Sigmoid colon (tissue), 7 donors: ENCODE results near the gene ZBTB4. TPM values are rescaled to one million over a fixed set of nuclear protein-coding genes. Genes with fewer than 3 reads are reported as not detected.
"Not testable (repeated sequence)": the region's sequence is repeated elsewhere in the genome, so short reads cannot be mapped to it uniquely, and the experiment has no call there.

Source experiments
- DNase-seq: peaks from one replicate; pipeline ENCODE4 v3.0.0-alpha.2; 2019
- H3K27ac ChIP-seq, 4 donors: fragments of 200-600 bp; sonication (generic); one replicate each; pipeline ENCODE4 v1.5.1; 2016 to 2019; ENCODE audit warnings: mild to moderate bottlenecking in 1 of 4
- H3K27me3 ChIP-seq, 3 donors: fragments of 200-600 bp; sonication (generic); one replicate each; pipeline ENCODE4 v1.5.1; 2019; ENCODE audit warnings: mild to moderate bottlenecking in 1 of 3
- H3K36me3 ChIP-seq, 4 donors: fragments of 200-600 bp; sonication (generic); one replicate each; pipeline ENCODE4 v1.5.1; 2016 to 2019
- H3K4me1 ChIP-seq, 4 donors: fragments of 200-600 bp; sonication (generic); one replicate each; pipeline ENCODE4 v1.5.1; 2017 to 2019
- H3K4me3 ChIP-seq, 4 donors: fragments of 200-600 bp; sonication (generic); one replicate each; pipeline ENCODE4 v1.5.1; 2017 to 2019; ENCODE audit warnings: mild to moderate bottlenecking in 2 of 4, moderate library complexity in 1 of 4
- H3K9me3 ChIP-seq, 4 donors: fragments of 200-600 bp in 3 of 4; sonication (generic) in 3 of 4; one replicate each; pipeline versions ENCODE4 v1.5.1 to v1.6.1; 2013 to 2019
- EP300 ChIP-seq, 4 donors: sonication (generic); formaldehyde crosslinking; IDR thresholded peaks; one replicate each; pipeline ENCODE4 v1.6.1; 2017; ENCODE audit warnings: antibody characterized with exemption in 4 of 4
- POLR2A ChIP-seq, 2 donors: fragments of 450-650 bp; IDR thresholded peaks; one replicate each; pipeline ENCODE4 v1.6.1; 2016; ENCODE audit warnings: antibody characterized with exemption in 2 of 2, mild to moderate bottlenecking in 2 of 2, moderate library complexity in 2 of 2
- POLR2AphosphoS5 ChIP-seq, 4 donors: sonication (generic); formaldehyde crosslinking; IDR thresholded peaks; one replicate each; pipeline ENCODE4 v1.6.1; 2017; ENCODE audit warnings: antibody characterized with exemption in 4 of 4
- WGBS, 2 donors: extraction: QIAGEN DNeasy Blood & Tissue Kit; methylation state at CpG; one replicate each; pipeline ENCODE4 v1.1.7; 2013; 5-methylcytosine and 5-hydroxymethylcytosine counted together
- intact Hi-C: fragments of 100-400 bp; cut with DNase I; formaldehyde crosslinking; loops from one replicate; pipeline ENCODE4 v1.15.1; 2023
- polyA plus RNA-seq, 3 donors: library from polyadenylated mRNA; stranded (reverse); fragments of 200-250 nt; gene quantifications; one replicate each; pipeline ENCODE4 v1.2.3, GENCODE V29; 2013
- total RNA-seq, 4 donors: library from RNA; depleted of rRNA; stranded (reverse); fragments of >200 nt; gene quantifications; one replicate each; pipeline ENCODE4 v1.1.0, GENCODE V29; 2016
- TF ChIP-seq, protein P1 (sequence below), 4 experiments: fragments of 450-650 bp in 3 of 4; fragments of 200-600 bp in 1 of 4; IDR thresholded peaks; one replicate each; pipeline ENCODE4 v1.5.1; 2016 to 2019; ENCODE audit warnings: antibody characterized with exemption in 4 of 4, mild to moderate bottlenecking in 3 of 4, moderate library complexity in 2 of 4
- donor health status: healthy with polysubstance abuse.
- donor health status: Bipolar disorder and iron deficiency.
- donor health status: healthy.

Gene ZBTB4
- total and polyA plus RNA-seq, 7 donors, result 5.5 to 56.5 (median 42.5) TPM

GRCh38 chr17:7475764-7476422 lies 3.5 kb downstream of the ZBTB4 start:
- 75 to 81% methylated on average over 15 of the region's 15 CpGs for WGBS, 2 donors
- Histone ChIP-seq H3K4me3 (no peak overlapping the region), H3K27me3 (no peaks in the 10 kb centered on the region), H3K4me1 (peaks cover 0 to 73% (median 56%) of the 10 kb centered on the region in 4 donors), H3K36me3 (no peaks in the 10 kb centered on the region), H3K27ac (peak overlapping the region; percentile 94 to 100 (median 100)), H3K9me3 (no peaks in the 10 kb centered on the region)
- TF ChIP-seq POLR2AphosphoS5 (IDR thresholded peaks at IDR 0.05), result peak; percentile 61 to 84 (median 72)
- no peak for TF ChIP-seq POLR2A (IDR thresholded peaks at IDR 0.05)
- peak in 1 of 4 donors; percentile 50 for TF ChIP-seq EP300 (IDR thresholded peaks at IDR 0.05)
- intact Hi-C loops, result loop anchor here (2.0 kb wide), 3 partner anchors 19 to 71 kb away; partner anchors contain the start of gene TMEM256
- peak; percentile 92 for DNase-seq

GRCh38 chr17:7474767-7475166 lies 4.7 kb downstream of the ZBTB4 start:
- H3K9me3 ChIP-seq, intact Hi-C loops, DNase-seq, H3K4me3 ChIP-seq, H3K36me3 ChIP-seq, H3K27me3 ChIP-seq: not testable (repeated sequence)
- peak overlapping the region; percentile 94 to 100 (median 100) for H3K27ac ChIP-seq
- 89 to 92% methylated on average over 8 of the region's 8 CpGs for WGBS, 2 donors
- peaks cover 0 to 73% (median 53%) of the 10 kb centered on the region in 4 donors for H3K4me1 ChIP-seq

- TF ChIP-seq POLR2AphosphoS5 (IDR thresholded peaks at IDR 0.05) (no peak), EP300 (IDR thresholded peaks at IDR 0.05) (no peak), POLR2A (IDR thresholded peaks at IDR 0.05) (no peak)
- TF ChIP-seq, protein P1, sequence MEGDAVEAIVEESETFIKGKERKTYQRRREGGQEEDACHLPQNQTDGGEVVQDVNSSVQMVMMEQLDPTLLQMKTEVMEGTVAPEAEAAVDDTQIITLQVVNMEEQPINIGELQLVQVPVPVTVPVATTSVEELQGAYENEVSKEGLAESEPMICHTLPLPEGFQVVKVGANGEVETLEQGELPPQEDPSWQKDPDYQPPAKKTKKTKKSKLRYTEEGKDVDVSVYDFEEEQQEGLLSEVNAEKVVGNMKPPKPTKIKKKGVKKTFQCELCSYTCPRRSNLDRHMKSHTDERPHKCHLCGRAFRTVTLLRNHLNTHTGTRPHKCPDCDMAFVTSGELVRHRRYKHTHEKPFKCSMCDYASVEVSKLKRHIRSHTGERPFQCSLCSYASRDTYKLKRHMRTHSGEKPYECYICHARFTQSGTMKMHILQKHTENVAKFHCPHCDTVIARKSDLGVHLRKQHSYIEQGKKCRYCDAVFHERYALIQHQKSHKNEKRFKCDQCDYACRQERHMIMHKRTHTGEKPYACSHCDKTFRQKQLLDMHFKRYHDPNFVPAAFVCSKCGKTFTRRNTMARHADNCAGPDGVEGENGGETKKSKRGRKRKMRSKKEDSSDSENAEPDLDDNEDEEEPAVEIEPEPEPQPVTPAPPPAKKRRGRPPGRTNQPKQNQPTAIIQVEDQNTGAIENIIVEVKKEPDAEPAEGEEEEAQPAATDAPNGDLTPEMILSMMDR (IDR thresholded peaks at IDR 0.05), result no peak
- H3K4me3 ChIP-seq, result no peak overlapping the region
- no peak for DNase-seq
- intact Hi-C loops, result no loop called here
- 71 to 91% methylated on average over 2 of the region's 2 CpGs for WGBS, 2 donors
- H3K27me3 ChIP-seq, result no peaks in the 10 kb centered on the region
- no peak overlapping the region for H3K27ac ChIP-seq
- no peaks in the 10 kb centered on the region for H3K9me3 ChIP-seq
- H3K36me3 ChIP-seq, result peaks cover 0 to 6% (median under 1%) of the 10 kb centered on the region in 4 donors
- peaks cover 0 to 84% (median 51%) of the 10 kb centered on the region in 4 donors for H3K4me1 ChIP-seq
These were observed 7.7 kb downstream of the ZBTB4 start for GRCh38 chr17:7471729-7472128.

DNA sequence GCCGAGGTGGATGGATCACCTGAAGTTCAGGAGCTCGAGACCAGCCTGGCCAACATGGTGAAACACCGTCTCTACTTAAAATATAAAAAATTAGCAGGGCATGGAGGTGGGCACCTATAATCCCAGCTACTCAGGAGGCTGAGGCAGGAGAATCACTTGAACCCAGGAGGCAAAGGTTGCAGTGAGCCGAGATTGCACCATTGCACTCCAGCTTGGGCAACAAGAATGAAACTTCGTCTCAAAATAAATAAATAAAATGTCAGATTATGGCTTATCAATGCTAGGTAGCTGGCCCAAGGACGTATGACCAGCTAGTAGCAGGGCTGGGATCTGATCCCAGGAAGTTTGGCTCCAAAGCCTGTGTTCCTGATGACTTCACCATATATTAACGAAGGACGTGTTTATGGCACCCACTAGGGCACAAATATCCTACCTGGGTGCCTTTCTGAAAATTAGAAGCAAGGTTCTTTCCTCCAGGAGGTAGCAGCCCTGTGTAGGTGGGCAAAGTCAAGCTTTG lies 8.9 kb downstream of the ZBTB4 start:
- H3K9me3 ChIP-seq, H3K27me3 ChIP-seq, H3K4me3 ChIP-seq, DNase-seq, intact Hi-C loops, H3K27ac ChIP-seq: not testable (repeated sequence)
- H3K36me3 ChIP-seq, result peaks cover 5 to 17% (median 12%) of the 10 kb centered on the region in 4 donors
- 73 to 85% methylated on average over 8 of the region's 8 CpGs for WGBS, 2 donors
- H3K4me1 ChIP-seq, result peaks cover 0 to 83% (median 49%) of the 10 kb centered on the region in 4 donors

- H3K27ac ChIP-seq, DNase-seq, H3K9me3 ChIP-seq, intact Hi-C loops, H3K27me3 ChIP-seq, H3K4me3 ChIP-seq: not testable (repeated sequence)
- WGBS, 2 donors, result 95% methylated on average over 12 of the region's 12 CpGs
- H3K36me3 ChIP-seq, result peaks cover 7 to 21% (median 14%) of the 10 kb centered on the region in 4 donors
- H3K4me1 ChIP-seq, result peaks cover 0 to 76% (median 44%) of the 10 kb centered on the region in 4 donors
These were observed 9.6 kb downstream of the ZBTB4 start for GRCh38 chr17:7469843-7470242.

- DNase-seq, result no peak
- intact Hi-C loops, result no loop called here
- no peak overlapping the region for H3K27ac ChIP-seq
- peaks cover 7 to 29% (median 14%) of the 10 kb centered on the region in 4 donors for H3K36me3 ChIP-seq
- TF ChIP-seq POLR2AphosphoS5 (IDR thresholded peaks at IDR 0.05) (no peak), EP300 (IDR thresholded peaks at IDR 0.05) (no peak), POLR2A (IDR thresholded peaks at IDR 0.05) (no peak)
- TF ChIP-seq, protein P1 (IDR thresholded peaks at IDR 0.05), result no peak
- no peak overlapping the region for H3K4me3 ChIP-seq
- H3K27me3 ChIP-seq, result no peaks in the 10 kb centered on the region
- H3K9me3 ChIP-seq, result no peaks in the 10 kb centered on the region
- H3K4me1 ChIP-seq, result peaks cover 0 to 68% (median 36%) of the 10 kb centered on the region in 4 donors
- 78 to 85% methylated on average over 12 of the region's 12 CpGs for WGBS, 2 donors
These were observed 10.5 kb downstream of the ZBTB4 start for GRCh38 chr17:7468804-7469389.
